GM21447 (cell line): Measurements from ENCODE around the gene RAB26.

Source experiments
- ATAC-seq: cut with Tn5 transposase; IDR thresholded peaks from one replicate; pipeline ENCODE4 v1.9.1; 2021; ENCODE audit not compliant: unreplicated experiment

The RAB26 gene

GRCh38 chr16:2142942-2143877, 5.2 kb upstream of the RAB26 start:
- ATAC-seq: no peak

GRCh38 chr16:2143878-2144485, 4.4 kb upstream of the RAB26 start:
- no peak for ATAC-seq

- ATAC-seq: no peak
Observed at GRCh38 chr16:2145843-2146242, 2.6 kb upstream of the RAB26 start.

- ATAC-seq: no peak
Observed at GRCh38 chr16:2147378-2147777, 1.0 kb upstream of the RAB26 start.

GRCh38 chr16:2148714-2149629, 547 bp downstream of the RAB26 start:
- ATAC-seq: no peak

- no peak for ATAC-seq
Observed at GRCh38 chr16:2149630-2150417, 1.4 kb downstream of the RAB26 start.

- ATAC-seq: no peak
Observed at GRCh38 chr16:2150418-2151187, 2.2 kb downstream of the RAB26 start.

GRCh38 chr16:2151188-2152091, 3.0 kb downstream of the RAB26 start:
- no peak for ATAC-seq

- no peak for ATAC-seq
Observed at GRCh38 chr16:2152695-2153506, 4.5 kb downstream of the RAB26 start.

GRCh38 chr16:2154533-2155090, 6.2 kb downstream of the RAB26 start:
- ATAC-seq: no peak

- peak; percentile 86 for ATAC-seq
Observed at GRCh38 chr16:2155091-2155950, 6.9 kb downstream of the RAB26 start, which contains the start of gene TRAF7. TSS of gene TRAF7 (plus strand) at chr16:2155782. CDS start at chr16:2163921, 8,139 bp downstream.

GRCh38 chr16:2155977-2156848, 7.8 kb downstream of the RAB26 start:
- no peak for ATAC-seq

GRCh38 chr16:2156849-2157224, 8.4 kb downstream of the RAB26 start:
- no peak for ATAC-seq

- no peak for ATAC-seq
Observed at GRCh38 chr16:2157480-2158261, 9.2 kb downstream of the RAB26 start.

- no peak for ATAC-seq
Observed at GRCh38 chr16:2158262-2158638, 9.8 kb downstream of the RAB26 start.
